Skin of body (tissue), 1 donor: ENCODE results near the gene ATF3. TPM values are rescaled to one million over a fixed set of nuclear protein-coding genes. Genes with fewer than 3 reads are reported as not detected.

Experiments used
- total RNA-seq: library from RNA; depleted of rRNA; stranded (reverse); fragments of >200 nt; gene quantifications from one replicate; pipeline ENCODE4 v1.2.3, GENCODE V29; 2014

ATF3 gene
- total RNA-seq, 1 donor from 2014 or later = 32.7 TPM

Other genes starting within 250 kb of the ATF3 start
- 4.8 TPM for gene PACC1, start 193.9 kb upstream of the ATF3 start, total RNA-seq
- 36.4 TPM for gene NENF, start 175.8 kb upstream of the ATF3 start, total RNA-seq
- gene BATF3, start 91.1 kb downstream of the ATF3 start, total RNA-seq = 1.6 TPM
- gene NSL1, start 183.0 kb downstream of the ATF3 start, total RNA-seq = 29.6 TPM
- gene TATDN3, start 183.1 kb downstream of the ATF3 start, total RNA-seq = 14.5 TPM
- gene SPATA45, start 238.9 kb downstream of the ATF3 start, total RNA-seq = 0.89 TPM
- 13.4 TPM for gene FLVCR1, start 249.5 kb downstream of the ATF3 start, total RNA-seq